PFSK-1 (cell line): Measurements from ENCODE around the gene TSPAN18.

Experiments used
- FOXP2 ChIP-seq: optimal IDR thresholded peaks from 2 replicates; pipeline ENCODE3; 2011; ENCODE audit warnings: borderline replicate concordance, control low read depth, inconsistent platforms; ENCODE audit not compliant: insufficient read depth; ENCODE audit errors: extremely low read length, extremely low read depth
- POLR2AphosphoS5 ChIP-seq: IDR thresholded peaks from 2 replicates; pipeline ENCODE4 v1.6.1; 2012; ENCODE audit warnings: low read depth, mild to moderate bottlenecking, control low read depth, low read length, moderate library complexity
- SIN3A ChIP-seq: IDR thresholded peaks from 2 replicates; pipeline ENCODE4 v1.6.1; 2012; ENCODE audit warnings: mild to moderate bottlenecking, low read length, moderate library complexity, borderline replicate concordance; ENCODE audit not compliant: insufficient read depth
- TAF1 ChIP-seq: IDR thresholded peaks from 2 replicates; pipeline ENCODE4 v1.6.1; 2012; ENCODE audit warnings: low read length, control low read depth, borderline replicate concordance; ENCODE audit not compliant: insufficient read depth
- TF ChIP-seq, protein P1 (sequence below), 2 experiments: IDR thresholded peaks; 2 replicates each; pipeline versions ENCODE4 v1.6.1 to v1.8.0; 2011 to 2012; ENCODE audit warnings: low read depth in 2 of 2, low read length in 2 of 2, control low read depth in 1 of 2, inconsistent platforms in 1 of 2, mild to moderate bottlenecking in 1 of 2, moderate library complexity in 1 of 2; ENCODE audit not compliant: insufficient read depth in 1 of 2

Gene TSPAN18

DNA sequence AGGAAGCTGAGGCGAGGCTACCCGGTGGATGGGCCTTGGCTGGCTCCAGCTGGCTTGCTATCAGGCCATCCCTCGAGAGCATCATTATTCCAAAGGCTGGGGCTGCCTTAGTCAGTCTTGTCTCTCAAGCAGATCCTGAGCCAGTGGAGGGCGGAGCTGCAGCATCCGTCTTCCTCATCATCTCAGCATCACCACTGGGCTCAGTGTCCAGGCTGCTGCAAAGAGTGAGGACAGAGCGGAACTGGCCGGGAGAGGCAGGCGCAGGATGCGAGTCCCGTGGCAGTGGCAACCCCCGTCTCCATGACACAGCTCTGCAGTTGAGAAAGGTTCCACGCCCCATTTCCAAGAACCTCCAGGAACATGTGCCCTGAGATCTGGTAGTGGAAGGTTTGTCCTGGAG, 219.5 kb downstream of the TSPAN18 start:
- TF ChIP-seq, protein P1, sequence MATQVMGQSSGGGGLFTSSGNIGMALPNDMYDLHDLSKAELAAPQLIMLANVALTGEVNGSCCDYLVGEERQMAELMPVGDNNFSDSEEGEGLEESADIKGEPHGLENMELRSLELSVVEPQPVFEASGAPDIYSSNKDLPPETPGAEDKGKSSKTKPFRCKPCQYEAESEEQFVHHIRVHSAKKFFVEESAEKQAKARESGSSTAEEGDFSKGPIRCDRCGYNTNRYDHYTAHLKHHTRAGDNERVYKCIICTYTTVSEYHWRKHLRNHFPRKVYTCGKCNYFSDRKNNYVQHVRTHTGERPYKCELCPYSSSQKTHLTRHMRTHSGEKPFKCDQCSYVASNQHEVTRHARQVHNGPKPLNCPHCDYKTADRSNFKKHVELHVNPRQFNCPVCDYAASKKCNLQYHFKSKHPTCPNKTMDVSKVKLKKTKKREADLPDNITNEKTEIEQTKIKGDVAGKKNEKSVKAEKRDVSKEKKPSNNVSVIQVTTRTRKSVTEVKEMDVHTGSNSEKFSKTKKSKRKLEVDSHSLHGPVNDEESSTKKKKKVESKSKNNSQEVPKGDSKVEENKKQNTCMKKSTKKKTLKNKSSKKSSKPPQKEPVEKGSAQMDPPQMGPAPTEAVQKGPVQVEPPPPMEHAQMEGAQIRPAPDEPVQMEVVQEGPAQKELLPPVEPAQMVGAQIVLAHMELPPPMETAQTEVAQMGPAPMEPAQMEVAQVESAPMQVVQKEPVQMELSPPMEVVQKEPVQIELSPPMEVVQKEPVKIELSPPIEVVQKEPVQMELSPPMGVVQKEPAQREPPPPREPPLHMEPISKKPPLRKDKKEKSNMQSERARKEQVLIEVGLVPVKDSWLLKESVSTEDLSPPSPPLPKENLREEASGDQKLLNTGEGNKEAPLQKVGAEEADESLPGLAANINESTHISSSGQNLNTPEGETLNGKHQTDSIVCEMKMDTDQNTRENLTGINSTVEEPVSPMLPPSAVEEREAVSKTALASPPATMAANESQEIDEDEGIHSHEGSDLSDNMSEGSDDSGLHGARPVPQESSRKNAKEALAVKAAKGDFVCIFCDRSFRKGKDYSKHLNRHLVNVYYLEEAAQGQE (IDR thresholded peaks at IDR 0.05; ENCODE audit: insufficient read depth in 1 of 2, low read depth in 2 of 2, low read length in 2 of 2), result no peak
- no peak for TF ChIP-seq POLR2AphosphoS5
- no peak for TF ChIP-seq FOXP2
- no peak for TF ChIP-seq SIN3A
- TF ChIP-seq TAF1, result no peak

DNA sequence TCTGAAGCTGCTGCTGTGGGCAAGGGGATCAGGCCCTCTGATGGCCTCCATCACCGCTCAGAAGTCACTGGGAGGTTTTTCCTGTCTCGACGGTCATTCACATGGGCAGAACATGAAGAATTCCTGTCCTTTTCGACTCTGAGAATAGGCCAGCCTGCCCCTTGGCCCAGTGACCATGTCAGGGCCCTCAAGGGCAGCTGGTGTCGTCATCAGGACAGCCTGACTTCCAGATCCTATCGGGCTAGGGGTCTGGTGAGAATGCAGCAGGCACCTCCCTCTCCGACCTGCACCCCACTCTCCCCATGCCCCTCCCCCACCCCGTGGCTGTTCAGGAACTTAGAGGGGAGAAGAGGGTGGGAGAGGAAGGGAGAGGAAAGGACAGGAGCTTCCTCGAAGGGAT, 220.4 kb downstream of the TSPAN18 start:
- no peak for TF ChIP-seq FOXP2
- TF ChIP-seq POLR2AphosphoS5, result no peak
- TF ChIP-seq SIN3A, result no peak
- no peak for TF ChIP-seq TAF1
- TF ChIP-seq, protein P1 (IDR thresholded peaks at IDR 0.05; ENCODE audit: insufficient read depth in 1 of 2, low read depth in 2 of 2, low read length in 2 of 2), result no peak

- TF ChIP-seq TAF1 (no peak), SIN3A (no peak), FOXP2 (no peak), POLR2AphosphoS5 (no peak)
- TF ChIP-seq, protein P1 (IDR thresholded peaks at IDR 0.05; ENCODE audit: insufficient read depth in 1 of 2, low read depth in 2 of 2, low read length in 2 of 2), result no peak
Observed at GRCh38 chr11:44948155-44948554, 221.4 kb downstream of the TSPAN18 start.

- TF ChIP-seq, protein P1 (IDR thresholded peaks at IDR 0.05; ENCODE audit: insufficient read depth in 1 of 2, low read depth in 2 of 2, low read length in 2 of 2), result no peak
- no peak for TF ChIP-seq TAF1
- TF ChIP-seq POLR2AphosphoS5, result no peak
- no peak for TF ChIP-seq SIN3A
- TF ChIP-seq FOXP2, result no peak
Observed at GRCh38 chr11:44949160-44950030, 222.6 kb downstream of the TSPAN18 start.
